Measurements from ENCODE around the gene RNASE8. TPM values are rescaled to one million over a fixed set of nuclear protein-coding genes. Genes with fewer than 3 reads are reported as not detected.

The RNASE8 gene
- total and polyA plus RNA-seq, 12 donors = not detected

GRCh38 chr14:21025371-21026273, 32.0 kb upstream of the RNASE8 start:
- peaks cover 14 to 57% (median 36%) of the 10 kb centered on the region in 9 donors for H3K4me1 ChIP-seq

GRCh38 chr14:21026274-21026987, 31.2 kb upstream of the RNASE8 start:
- ATAC-seq (no peak), DNase-seq (peak in 1 of 2 donors; percentile 46)
- intact Hi-C loops (cut with DNase I) = loop anchor here in 1 of 10 donors (5.0 kb wide), 1 partner anchor 76 kb away; the partner anchor contains the start of gene TMEM253
- Histone ChIP-seq H3K4me1 (peaks cover 14 to 54% (median 36%) of the 10 kb centered on the region in 9 donors), H3K27me3 (peaks cover 0 to 23% (median 0%) of the 10 kb centered on the region in 7 donors), H3K27ac (peak overlapping the region; percentile 86 to 100 (median 98)), H3K9me3 (no peaks in the 10 kb centered on the region), H3K4me3 (peak overlapping the region in 5 of 10 donors; percentile 81 to 97 (median 87)), H3K36me3 (peaks cover 0 to 13% (median 4%) of the 10 kb centered on the region in 9 donors)
- 55 to 56% methylated on average over 7 of the region's 7 CpGs for WGBS, 2 donors
- TF ChIP-seq CTCF (IDR thresholded peaks at IDR 0.05) = no peak

More at GRCh38 chr14:21025371-21026273, 32.0 kb upstream of the RNASE8 start:
- DNase-seq (peak; percentile 89 to 93), ATAC-seq (peak; percentile 64 to 83 (median 76))
- H3K36me3 ChIP-seq = peaks cover 0 to 20% (median 12%) of the 10 kb centered on the region in 9 donors
- peak overlapping the region; percentile 86 to 100 (median 98) for H3K27ac ChIP-seq
- no peak for TF ChIP-seq CTCF (IDR thresholded peaks at IDR 0.05)
- H3K27me3 ChIP-seq = peaks cover 0 to 23% (median 0%) of the 10 kb centered on the region in 7 donors
- peak overlapping the region; percentile 59 to 98 (median 82) for H3K4me3 ChIP-seq
- intact Hi-C loops (cut with DNase I) = loop anchor here in 4 of 10 donors (1.0 to 5.0 kb wide), 3 partner anchors 13 to 77 kb away; partner anchors contain the start of gene TMEM253 (in 1 of the 4)
- no peaks in the 10 kb centered on the region for H3K9me3 ChIP-seq
- 2 to 3% methylated on average over 50 to 58 of the region's 58 CpGs for WGBS, 2 donors

GRCh38 chr14:21026988-21027315, 30.7 kb upstream of the RNASE8 start:
- H3K36me3 ChIP-seq = peaks cover 0 to 8% (median 0%) of the 10 kb centered on the region in 9 donors
- no peak for TF ChIP-seq CTCF (IDR thresholded peaks at IDR 0.05)
- H3K27me3 ChIP-seq = peaks cover 0 to 23% (median 0%) of the 10 kb centered on the region in 7 donors
- 7 to 21% methylated on average over 3 of the region's 3 CpGs for WGBS, 2 donors
- DNase-seq = no peak
- peak in 2 of 8 donors; percentile 16 to 18 for ATAC-seq
- peaks cover 14 to 49% (median 36%) of the 10 kb centered on the region in 9 donors for H3K4me1 ChIP-seq
- peak overlapping the region; percentile 31 to 100 (median 98) for H3K27ac ChIP-seq
- H3K9me3 ChIP-seq = no peaks in the 10 kb centered on the region
- intact Hi-C loops (cut with DNase I) = loop anchor here in 1 of 10 donors (5.0 kb wide), 1 partner anchor 75 kb away; the partner anchor contains the start of gene TMEM253
- no peak overlapping the region for H3K4me3 ChIP-seq

DNA sequence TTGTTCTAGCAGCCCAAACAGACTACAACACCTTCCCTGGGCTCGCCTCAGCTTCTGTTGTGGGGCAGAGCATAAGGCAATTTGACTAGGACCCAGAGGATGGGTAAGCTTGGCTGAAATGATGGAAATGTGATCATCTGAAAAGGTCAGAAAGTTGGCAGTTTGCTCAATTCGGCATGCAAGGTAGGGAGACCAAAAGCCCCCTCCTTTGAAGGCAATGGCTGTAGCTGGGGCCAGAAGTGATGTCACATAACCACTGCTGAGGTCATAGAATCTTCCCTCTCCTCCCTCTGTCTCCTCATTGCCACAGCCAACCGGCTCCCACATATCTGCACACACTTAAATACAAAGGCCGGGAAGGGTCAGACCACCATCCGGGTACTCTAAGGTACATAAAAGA, 27.7 kb upstream of the RNASE8 start, which contains the start of gene TPPP2:
Gene TPPP2 (plus strand): TSS at position 301 of the 400 bp plus-strand sequence. CDS start 365 bp downstream, outside the sequence.
- H3K4me3 ChIP-seq = no peak within 1 kb of the TSS
- no peak for TF ChIP-seq CTCF (IDR thresholded peaks at IDR 0.05)
- H3K27me3 ChIP-seq = peaks cover 0 to 11% (median 0%) of the 10 kb centered on the region in 7 donors
- no peaks in the 10 kb centered on the region for H3K9me3 ChIP-seq
- 92 to 95% methylated on average over 5 of the region's 5 CpGs for WGBS, 2 donors
- intact Hi-C loops (cut with DNase I) = loop anchor here in 1 of 10 donors (5.0 kb wide), 1 partner anchor 72 kb away; the partner anchor contains the start of gene TMEM253
- DNase-seq (no peak), ATAC-seq (no peak)
- H3K36me3 ChIP-seq = no peaks in the 10 kb centered on the region
- no peak within 1 kb of the TSS for H3K27ac ChIP-seq
- peaks cover 7 to 26% (median 15%) of the 10 kb centered on the region in 9 donors for H3K4me1 ChIP-seq
